ENCODE measurements around the gene AKR7A2.

The AKR7A2 gene

DNA sequence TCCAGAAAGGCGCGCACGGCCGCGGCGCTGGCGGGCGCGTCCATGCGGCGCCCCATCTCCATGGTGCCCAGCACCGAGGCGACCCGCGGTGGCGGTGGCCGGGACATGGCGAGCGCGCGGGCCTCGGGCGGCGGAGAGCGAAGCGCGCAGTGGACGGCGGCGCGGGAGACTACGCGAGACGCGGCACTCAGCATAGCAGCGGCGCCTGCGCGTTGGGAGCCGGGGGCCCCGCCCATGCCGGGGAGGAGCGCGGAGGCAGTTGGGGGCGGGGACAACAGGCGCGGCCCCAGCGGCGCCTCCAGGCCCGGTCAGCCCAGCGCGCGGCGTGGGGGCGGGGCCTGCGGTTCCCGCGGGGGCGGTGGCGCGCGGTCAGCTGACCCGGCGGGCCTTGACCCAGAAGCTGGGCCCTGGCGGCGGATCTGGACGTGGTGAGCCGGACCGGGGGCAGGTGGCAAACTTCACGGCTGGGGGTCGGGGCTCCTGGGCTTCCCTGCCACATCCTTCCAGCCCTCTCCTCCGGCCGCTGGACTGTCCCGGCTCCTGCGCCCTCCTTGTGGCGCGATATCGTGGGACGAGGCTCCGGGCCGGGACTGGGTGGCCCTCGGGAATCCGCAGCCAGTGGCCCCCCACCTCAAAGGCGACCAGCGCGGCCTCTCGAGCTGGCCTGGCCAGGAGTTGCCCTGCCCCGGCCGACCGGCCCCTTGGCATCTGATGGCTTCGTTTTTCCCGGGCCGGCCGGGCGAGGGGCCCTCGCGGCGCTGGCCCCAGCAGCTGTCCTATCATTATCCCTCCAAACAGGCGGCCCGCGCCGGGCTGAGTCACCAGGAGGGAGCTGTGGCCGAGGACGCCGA, at the start of gene AKR7A2, which contains the start of gene SLC66A1:
AKR7A2 (minus strand) TSS at position 214 of the 851 bp plus-strand sequence; CDS start at position 194, 20 bp downstream.
SLC66A1 (plus strand) TSS at position 396 of the 851 bp plus-strand sequence. CDS start 5,352 bp downstream, outside the sequence.
- DNase-seq, result peak; percentile 91 to 92

DNA sequence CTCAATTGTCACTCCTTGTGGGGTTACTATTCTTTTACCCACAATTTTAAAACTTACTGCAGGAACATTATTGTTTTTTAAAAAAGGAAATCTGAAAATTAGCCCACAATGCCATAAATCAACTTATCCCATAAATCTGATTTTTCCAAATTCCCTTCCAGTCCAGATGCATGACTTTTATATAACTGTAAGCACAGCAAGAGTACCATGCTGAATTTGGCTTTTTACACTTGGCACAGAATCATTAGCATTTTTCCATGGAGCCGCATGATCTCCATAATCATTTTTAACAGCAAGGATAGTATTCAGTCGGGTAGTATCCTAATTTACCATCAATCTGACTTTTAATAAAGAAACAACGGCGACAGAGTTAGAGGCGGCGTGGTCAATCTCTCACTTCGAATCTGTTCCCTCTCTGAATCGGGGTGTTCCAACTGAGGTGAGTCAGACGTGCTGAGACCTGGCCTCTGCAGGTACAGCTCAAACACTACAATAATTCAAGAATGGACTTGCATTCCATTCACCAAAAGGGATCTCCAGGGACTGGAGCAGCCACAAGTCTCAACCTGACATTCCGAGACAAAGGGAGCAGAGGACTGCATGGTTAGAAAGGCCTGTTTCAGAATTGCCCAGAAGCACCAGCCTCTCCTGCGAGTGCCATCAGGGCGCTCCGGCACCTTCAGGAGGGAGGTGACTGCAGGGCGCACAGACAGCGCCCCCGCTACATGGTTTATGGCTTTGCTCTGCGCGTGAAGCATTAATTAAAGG, 49.1 kb upstream of the AKR7A2 start:
- DNase-seq, result no peak

- no peak for DNase-seq
Observed at GRCh38 chr1:19360432-19360831, 48.5 kb upstream of the AKR7A2 start.

- DNase-seq, result no peak
Observed at GRCh38 chr1:19360016-19360415, 48.1 kb upstream of the AKR7A2 start.

DNA sequence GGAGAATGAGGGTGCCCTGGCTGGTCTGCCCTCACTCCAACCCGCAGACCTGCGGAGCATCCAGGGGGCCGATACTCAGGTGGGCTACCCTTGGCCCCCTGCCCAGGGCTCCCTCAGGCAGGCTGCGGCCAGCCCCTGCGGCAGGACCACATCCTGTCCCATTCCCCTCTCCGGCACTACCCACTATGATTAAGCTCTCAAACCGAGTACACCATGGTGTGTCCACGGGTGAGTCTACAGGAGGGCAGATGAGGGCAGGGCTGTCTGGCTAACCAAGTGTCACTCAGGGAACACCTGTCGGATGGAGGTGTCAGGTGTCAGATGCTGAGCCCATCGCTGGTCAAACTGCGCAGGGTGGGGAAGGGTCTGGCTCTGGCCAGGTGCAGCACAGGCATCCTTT, 47.4 kb upstream of the AKR7A2 start:
- no peak for DNase-seq

DNA sequence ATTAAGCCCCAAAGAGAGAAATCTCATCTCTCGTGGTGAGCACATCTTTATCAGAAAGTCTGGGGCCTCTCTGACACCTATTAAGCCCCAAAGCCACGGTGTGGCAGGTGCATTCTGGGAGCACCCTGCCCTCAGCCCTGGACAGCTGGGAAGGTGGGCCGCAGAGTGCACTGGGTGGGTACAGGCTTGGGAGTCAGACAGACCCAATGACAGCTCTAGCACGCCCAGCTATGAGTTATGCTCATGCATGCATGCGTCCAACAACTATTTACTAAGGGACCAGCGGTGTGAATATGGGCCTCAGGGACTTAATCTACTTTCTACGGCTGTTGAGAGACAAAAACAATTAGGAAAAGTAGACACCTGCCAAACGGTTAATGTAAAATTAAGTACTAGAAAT, 46.8 kb upstream of the AKR7A2 start:
- DNase-seq, result no peak

DNA sequence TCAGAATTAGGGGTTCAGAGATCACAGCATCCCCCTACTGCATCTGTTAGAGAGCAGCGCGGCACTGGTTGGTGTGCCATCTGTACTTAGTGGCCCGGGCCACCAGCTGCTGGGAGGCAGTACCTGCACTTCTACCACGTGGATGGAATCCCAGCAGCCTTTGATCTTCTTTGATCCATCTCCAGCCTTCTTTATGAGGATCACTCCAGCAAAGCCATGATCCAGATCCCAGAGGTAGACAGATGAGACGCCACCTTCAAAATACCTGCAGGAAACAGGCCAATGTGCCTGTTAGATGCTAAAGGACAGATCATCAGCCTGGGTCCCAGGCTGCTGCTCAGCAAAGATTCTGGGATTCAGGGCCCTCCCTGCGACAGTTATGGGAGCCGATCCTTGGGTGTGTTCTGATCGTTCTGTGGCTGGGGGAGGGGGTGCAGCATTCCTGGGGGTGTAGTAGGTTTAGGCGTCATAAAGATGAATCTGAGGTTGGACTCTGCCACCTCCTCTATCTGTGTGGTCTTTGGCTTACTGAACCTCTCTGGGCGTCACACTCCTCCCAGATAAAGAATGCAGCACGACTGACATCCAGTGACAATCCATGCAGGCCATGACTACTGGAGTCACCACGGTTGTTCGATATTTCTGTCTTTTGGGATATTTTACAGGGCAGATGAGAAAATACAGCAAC, 45.5 kb upstream of the AKR7A2 start:
- no peak for DNase-seq

GRCh38 chr1:19356266-19356665, 44.3 kb upstream of the AKR7A2 start:
- no peak for DNase-seq

GRCh38 chr1:19354531-19354981, 42.6 kb upstream of the AKR7A2 start:
- no peak for DNase-seq

DNA sequence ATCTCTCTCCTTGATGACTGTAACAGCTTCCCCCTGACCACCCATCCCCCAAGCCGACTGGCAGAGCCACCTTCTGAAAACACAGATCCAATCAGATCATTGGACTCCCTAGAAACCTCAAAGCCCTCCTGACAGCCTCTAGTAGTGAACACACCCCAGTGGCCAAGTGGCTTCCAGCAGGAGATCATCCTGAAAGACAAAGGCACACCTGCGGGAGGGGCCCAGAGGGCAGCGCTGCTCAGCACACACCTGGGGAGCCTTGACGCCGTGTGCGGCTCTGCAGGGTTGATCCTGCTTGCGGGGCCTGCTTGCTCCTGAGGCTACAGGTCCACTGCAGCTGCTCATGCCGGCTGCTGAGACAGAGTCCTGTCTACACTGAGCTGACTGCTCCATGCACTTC, 41.7 kb upstream of the AKR7A2 start:
- DNase-seq, result no peak

DNA sequence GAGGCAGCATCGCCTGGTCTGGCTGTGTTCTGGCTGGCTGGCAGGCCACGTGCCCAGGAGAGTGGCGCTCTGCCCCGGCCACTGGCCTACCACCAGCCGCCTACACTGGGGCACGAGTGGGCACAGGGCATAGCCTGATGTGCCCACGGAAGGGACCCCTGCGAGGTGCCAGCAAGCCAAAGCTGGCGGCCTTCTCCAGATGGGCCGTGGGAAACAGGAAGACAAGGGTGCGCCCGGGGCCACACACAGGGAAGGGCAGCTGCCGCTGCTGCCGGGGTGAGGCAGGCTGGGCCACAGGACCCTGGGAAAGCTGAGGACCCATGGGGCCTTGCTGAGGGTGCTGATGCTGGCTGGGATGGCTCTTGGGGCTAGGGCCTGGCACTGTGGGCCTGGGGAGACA, 40.9 kb upstream of the AKR7A2 start:
- no peak for DNase-seq

- DNase-seq, result no peak
Observed at GRCh38 chr1:19351873-19352272, 39.9 kb upstream of the AKR7A2 start.

DNA sequence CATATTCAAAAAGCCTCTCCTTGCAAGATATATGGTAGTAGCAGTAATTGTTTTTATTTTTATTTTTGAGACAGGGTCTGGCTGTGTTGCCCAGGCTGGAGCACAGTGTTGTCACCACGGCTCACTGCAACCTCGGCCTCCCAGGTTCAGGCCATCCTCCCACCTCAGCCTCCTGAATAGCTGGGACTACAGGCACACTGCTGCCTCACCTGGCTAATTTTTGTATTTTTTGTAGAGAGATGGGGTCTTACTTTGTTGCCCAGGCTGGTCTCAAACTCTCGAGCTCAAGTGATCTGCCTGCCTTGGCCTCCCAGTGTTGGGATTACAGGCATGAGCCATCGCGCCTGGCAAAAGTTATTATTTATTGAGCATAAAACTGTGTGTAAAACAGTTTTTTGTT, 38.6 kb upstream of the AKR7A2 start:
- DNase-seq, result no peak

GRCh38 chr1:19349999-19350398, 38.1 kb upstream of the AKR7A2 start:
- DNase-seq, result no peak

GRCh38 chr1:19348441-19349198, 36.7 kb upstream of the AKR7A2 start:
- DNase-seq, result no peak

DNA sequence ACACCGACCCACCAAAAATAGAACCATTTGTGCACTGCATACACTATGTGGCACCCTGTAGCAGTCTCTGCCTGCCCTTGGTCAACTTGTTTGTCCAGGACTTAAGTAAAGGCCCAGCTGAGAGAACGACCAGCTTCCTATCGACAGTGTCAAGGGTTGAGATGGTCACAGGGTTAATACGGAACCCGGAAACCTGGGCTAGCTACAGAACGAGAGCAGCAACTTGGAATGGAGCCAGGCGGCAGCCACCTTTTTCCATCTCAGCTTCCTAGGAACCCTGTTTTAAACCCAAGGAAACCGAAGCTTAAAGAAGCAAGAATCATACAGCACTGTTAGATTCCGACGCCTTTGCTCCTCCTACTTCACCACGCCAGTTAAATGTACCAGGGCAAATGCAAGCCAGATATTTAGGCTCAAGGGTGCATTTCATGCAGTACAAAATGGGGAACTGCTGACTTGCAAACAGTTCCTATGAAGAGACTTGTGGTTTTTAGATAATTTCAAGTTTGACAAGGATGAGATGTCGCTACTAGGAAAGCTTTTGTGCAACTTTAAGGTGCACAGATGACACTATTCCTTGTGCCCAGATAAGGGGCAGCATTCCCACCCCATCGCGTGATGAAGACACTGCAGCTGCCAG, 35.7 kb upstream of the AKR7A2 start:
- no peak for DNase-seq

GRCh38 chr1:19346026-19346425, 34.1 kb upstream of the AKR7A2 start:
- DNase-seq, result no peak

DNA sequence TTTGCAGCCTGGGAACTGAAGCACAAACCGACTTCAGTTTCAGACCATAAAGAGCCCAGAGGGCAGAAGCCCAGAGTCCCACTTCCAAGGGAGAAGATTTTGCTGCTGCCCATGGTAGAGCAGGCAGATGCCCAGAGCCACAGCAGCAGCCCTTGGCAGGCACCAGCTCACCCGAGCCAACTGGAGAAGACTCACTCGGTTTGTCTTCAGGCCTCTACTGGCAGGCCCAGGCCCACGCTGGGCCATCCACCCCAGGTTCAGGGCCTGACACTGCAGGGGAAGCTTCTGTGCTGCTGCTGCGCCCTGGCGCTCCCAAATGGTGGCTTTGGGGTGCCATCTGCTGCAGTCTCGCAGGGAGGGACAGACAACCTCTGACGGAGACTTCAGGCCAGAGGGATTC, 33.4 kb upstream of the AKR7A2 start:
- no peak for DNase-seq

GRCh38 chr1:19344831-19345230, 32.9 kb upstream of the AKR7A2 start:
- no peak for DNase-seq

DNA sequence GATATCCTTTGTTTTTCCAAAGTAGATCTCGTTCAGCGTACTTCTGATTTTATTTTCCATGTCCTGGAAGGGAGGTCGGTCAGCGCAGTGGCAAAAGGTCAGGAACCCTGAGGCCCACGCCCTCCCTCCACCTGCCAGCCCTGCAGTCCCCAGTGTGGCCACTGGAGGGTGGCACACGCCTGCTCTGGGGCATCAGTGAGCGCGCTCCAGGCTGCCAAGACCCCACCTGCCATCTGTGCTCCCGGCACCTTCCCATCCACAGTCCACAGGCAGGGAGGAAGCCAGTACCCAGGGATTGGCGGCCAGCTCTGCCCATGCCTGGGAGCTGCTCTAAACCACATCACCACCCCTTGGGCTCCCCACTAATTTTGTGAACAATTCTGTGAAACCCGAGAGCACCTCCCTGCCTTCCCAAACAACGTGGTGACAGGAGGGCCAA, 32.4 kb upstream of the AKR7A2 start:
- peak; percentile 59 to 63 for DNase-seq

GRCh38 chr1:19343617-19344350, 31.8 kb upstream of the AKR7A2 start:
- no peak for DNase-seq
